HepG2 (cell line): ENCODE measurements around the gene STBD1.

Source experiments
- CTCF ChIP-seq: sonication (generic); formaldehyde crosslinking; IDR thresholded peaks from 2 replicates; pipeline ENCODE4 v1.5.0; 2020; ENCODE audit warnings: mild to moderate bottlenecking, missing genetic modification reagents, moderate library complexity
- ELF3 ChIP-seq: IDR thresholded peaks from 2 replicates; pipeline ENCODE4 v1.6.1; 2016; ENCODE audit warnings: missing genetic modification reagents, missing compliant biosample characterization
- HHEX ChIP-seq: IDR thresholded peaks from 2 replicates; pipeline ENCODE4 v1.6.1; 2016; ENCODE audit warnings: control low read depth
- JUND ChIP-seq: sonication (generic); formaldehyde crosslinking; IDR thresholded peaks from 2 replicates; pipeline ENCODE4 v1.8.0; 2022; ENCODE audit warnings: mild to moderate bottlenecking, missing genetic modification reagents
- PHB2 ChIP-seq: fragments of 450-650 bp; IDR thresholded peaks from 2 replicates; pipeline ENCODE4 v1.6.1; 2018; ENCODE audit not compliant: partially characterized antibody
- PRPF4 ChIP-seq: fragments of 200-400 bp; formaldehyde crosslinking; IDR thresholded peaks from 2 replicates; pipeline ENCODE4 v1.6.1; 2016; ENCODE audit warnings: low read length, low read depth; ENCODE audit not compliant: poor library complexity, severe bottlenecking
- RXRA ChIP-seq: sonication (generic); formaldehyde crosslinking; IDR thresholded peaks from 2 replicates; pipeline ENCODE4 v1.5.1; 2020; ENCODE audit warnings: missing genetic modification reagents
- ZNF224 ChIP-seq: sonication (generic); formaldehyde crosslinking; IDR thresholded peaks from 2 replicates; pipeline ENCODE4 v1.5.0; 2020; ENCODE audit warnings: mild to moderate bottlenecking, missing genetic modification reagents
- ZNF780A ChIP-seq: sonication (generic); formaldehyde crosslinking; IDR thresholded peaks from 2 replicates; pipeline ENCODE4 v1.8.0; 2022; ENCODE audit warnings: mild to moderate bottlenecking, missing genetic modification reagents, moderate library complexity
- ZNF850 ChIP-seq: sonication (generic); formaldehyde crosslinking; conservative IDR thresholded peaks from 2 replicates; pipeline ENCODE4 v1.9.0; 2021; ENCODE audit warnings: mild to moderate bottlenecking, missing genetic modification reagents
- ZUFSP ChIP-seq: sonication (generic); formaldehyde crosslinking; IDR thresholded peaks from 2 replicates; pipeline ENCODE4 v1.9.0; 2021; ENCODE audit warnings: missing genetic modification reagents, mild to moderate bottlenecking, borderline replicate concordance

GRCh38 chr4:76260571-76260970 lies 46.0 kb upstream of the STBD1 start:
- TF ChIP-seq CTCF (CRISPR knock-in tag) (no peak), HHEX (no peak), ZUFSP (CRISPR knock-in tag) (no peak), JUND (CRISPR knock-in tag) (no peak), ZNF850 (CRISPR knock-in tag) (no peak), ZNF224 (no peak), ELF3 (CRISPR knock-in tag) (no peak), ZNF780A (no peak), PRPF4 (no peak), PHB2 (no peak), RXRA (no peak)
